ENCODE measurements around the gene OR2T1. TPM values are rescaled to one million over a fixed set of nuclear protein-coding genes. Genes with fewer than 3 reads are reported as not detected.

The OR2T1 gene
- not detected in 2 replicates for total RNA-seq

DNA sequence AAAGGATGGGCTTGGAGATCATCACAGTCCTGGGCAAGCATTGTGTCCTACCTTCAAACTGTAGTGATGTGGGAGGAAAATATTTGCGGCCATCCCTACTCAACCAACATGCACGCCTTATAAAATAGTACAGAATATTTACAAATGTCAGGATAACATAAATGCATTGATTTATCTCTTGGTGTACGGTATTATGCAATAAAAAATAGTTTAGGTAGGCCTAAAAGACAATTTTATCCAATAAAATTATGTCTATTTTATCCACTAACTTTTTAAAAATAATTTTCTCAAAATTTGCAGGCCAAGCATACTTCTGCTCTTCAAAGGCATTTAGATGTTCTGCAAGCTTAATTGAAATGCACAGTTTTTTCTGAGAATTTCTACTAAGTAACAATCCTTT lies at the start of gene OR2T1:
OR2T1 (plus strand) TSS at position 301 of the 400 bp plus-strand sequence. CDS start 3,100 bp downstream, outside the sequence.

GRCh38 chr1:248361121-248361715 lies 41.6 kb upstream of the OR2T1 start, which contains the start of gene OR2T4:
Gene OR2T4 (plus strand): TSS chr1:248361665. CDS start chr1:248361665, 0 bp downstream.

DNA sequence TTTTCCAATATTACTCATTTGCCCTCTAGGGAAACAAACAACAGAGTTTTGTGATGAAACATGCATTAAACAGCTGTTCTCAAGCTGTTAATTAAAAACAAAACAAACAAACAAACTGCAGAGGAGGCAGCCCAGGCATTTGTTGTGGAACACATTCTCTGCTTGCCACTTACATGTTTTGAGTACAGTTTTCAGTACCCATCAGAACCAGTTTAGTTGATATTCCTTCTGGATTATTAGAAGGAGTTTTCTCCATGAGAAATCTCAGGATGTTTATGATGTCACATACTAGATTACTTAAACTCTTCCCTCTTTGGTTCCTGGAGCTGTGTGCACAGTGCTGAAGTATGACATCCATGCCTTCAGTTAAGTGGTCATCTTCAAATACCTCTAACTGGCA lies 27.4 kb upstream of the OR2T1 start, which contains the start of gene OR2T6:
OR2T6 (plus strand) TSS at position 301 of the 400 bp plus-strand sequence. CDS start 11,863 bp downstream, outside the sequence.

GRCh38 chr1:248445399-248445798 lies 42.6 kb downstream of the OR2T1 start, which contains the start of gene OR2T2:
Gene OR2T2 (plus strand): TSS chr1:248445637. CDS start chr1:248452798, 7,161 bp downstream.

Other genes with a start within 250 kb of the OR2T1 start
- not detected in 2 replicates for gene OR2M2, start 228.2 kb upstream of the OR2T1 start, total RNA-seq
- under 0.01 TPM in 1 of 2 replicates, not detected in the other for gene OR2M3, start 205.8 kb upstream of the OR2T1 start, total RNA-seq
- not detected in 2 replicates for gene OR2M4, start 171.6 kb upstream of the OR2T1 start, total RNA-seq
- not detected in 2 replicates for gene OR2T33, start 125.1 kb upstream of the OR2T1 start, total RNA-seq
- gene OR2T12, start 99.6 kb upstream of the OR2T1 start, total RNA-seq, result not detected in 2 replicates
- not detected in 2 replicates for gene OR2M7, start 78.5 kb upstream of the OR2T1 start, total RNA-seq
- not detected in 2 replicates for gene OR14C36, start 54.3 kb upstream of the OR2T1 start, total RNA-seq
- gene OR2T4, start 41.4 kb upstream of the OR2T1 start, total RNA-seq, result not detected in 2 replicates
- gene OR2T6, start 27.3 kb upstream of the OR2T1 start, total RNA-seq, result not detected in 2 replicates
- not detected in 2 replicates for gene OR2T2, start 42.6 kb downstream of the OR2T1 start, total RNA-seq
- gene OR2T3, start 70.3 kb downstream of the OR2T1 start, total RNA-seq, result not detected in 2 replicates
- gene OR2T5, start 85.5 kb downstream of the OR2T1 start, total RNA-seq, result not detected in 2 replicates
- under 0.01 TPM in 1 of 2 replicates, not detected in the other for gene OR2G6, start 105.0 kb downstream of the OR2T1 start, total RNA-seq
- not detected in 2 replicates for gene OR2T29, start 159.7 kb downstream of the OR2T1 start, total RNA-seq
- gene OR2T34, start 171.7 kb downstream of the OR2T1 start, total RNA-seq, result not detected in 2 replicates
- under 0.01 TPM in 1 of 2 replicates, not detected in the other for gene OR2T10, start 194.7 kb downstream of the OR2T1 start, total RNA-seq
- not detected in 2 replicates for gene OR2T11, start 232.0 kb downstream of the OR2T1 start, total RNA-seq
- not detected in 2 replicates for gene OR2T35, start 242.2 kb downstream of the OR2T1 start, total RNA-seq